ENCODE data around the gene ADGRG6.

ADGRG6 gene

DNA sequence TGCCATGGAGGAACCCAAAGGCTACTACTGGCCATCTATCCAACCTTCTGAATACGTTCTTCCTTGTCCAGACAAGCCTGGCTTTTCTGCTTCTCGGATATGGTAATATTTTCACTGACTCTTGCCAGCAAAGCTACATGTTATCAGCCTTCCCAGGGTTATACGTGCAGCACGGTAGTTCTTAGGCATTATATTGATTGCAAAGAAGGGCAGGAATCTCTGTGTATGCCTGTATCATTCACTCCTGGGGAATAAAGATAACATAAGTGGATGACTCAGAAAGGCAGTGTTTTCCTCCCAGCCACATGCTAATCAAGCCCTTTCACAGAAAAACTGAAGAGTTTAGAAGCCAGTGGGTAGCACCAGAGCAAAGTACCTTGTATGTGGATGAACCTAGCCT, 98.7 kb downstream of the ADGRG6 start (continued):
- TF ChIP-seq, protein P1, sequence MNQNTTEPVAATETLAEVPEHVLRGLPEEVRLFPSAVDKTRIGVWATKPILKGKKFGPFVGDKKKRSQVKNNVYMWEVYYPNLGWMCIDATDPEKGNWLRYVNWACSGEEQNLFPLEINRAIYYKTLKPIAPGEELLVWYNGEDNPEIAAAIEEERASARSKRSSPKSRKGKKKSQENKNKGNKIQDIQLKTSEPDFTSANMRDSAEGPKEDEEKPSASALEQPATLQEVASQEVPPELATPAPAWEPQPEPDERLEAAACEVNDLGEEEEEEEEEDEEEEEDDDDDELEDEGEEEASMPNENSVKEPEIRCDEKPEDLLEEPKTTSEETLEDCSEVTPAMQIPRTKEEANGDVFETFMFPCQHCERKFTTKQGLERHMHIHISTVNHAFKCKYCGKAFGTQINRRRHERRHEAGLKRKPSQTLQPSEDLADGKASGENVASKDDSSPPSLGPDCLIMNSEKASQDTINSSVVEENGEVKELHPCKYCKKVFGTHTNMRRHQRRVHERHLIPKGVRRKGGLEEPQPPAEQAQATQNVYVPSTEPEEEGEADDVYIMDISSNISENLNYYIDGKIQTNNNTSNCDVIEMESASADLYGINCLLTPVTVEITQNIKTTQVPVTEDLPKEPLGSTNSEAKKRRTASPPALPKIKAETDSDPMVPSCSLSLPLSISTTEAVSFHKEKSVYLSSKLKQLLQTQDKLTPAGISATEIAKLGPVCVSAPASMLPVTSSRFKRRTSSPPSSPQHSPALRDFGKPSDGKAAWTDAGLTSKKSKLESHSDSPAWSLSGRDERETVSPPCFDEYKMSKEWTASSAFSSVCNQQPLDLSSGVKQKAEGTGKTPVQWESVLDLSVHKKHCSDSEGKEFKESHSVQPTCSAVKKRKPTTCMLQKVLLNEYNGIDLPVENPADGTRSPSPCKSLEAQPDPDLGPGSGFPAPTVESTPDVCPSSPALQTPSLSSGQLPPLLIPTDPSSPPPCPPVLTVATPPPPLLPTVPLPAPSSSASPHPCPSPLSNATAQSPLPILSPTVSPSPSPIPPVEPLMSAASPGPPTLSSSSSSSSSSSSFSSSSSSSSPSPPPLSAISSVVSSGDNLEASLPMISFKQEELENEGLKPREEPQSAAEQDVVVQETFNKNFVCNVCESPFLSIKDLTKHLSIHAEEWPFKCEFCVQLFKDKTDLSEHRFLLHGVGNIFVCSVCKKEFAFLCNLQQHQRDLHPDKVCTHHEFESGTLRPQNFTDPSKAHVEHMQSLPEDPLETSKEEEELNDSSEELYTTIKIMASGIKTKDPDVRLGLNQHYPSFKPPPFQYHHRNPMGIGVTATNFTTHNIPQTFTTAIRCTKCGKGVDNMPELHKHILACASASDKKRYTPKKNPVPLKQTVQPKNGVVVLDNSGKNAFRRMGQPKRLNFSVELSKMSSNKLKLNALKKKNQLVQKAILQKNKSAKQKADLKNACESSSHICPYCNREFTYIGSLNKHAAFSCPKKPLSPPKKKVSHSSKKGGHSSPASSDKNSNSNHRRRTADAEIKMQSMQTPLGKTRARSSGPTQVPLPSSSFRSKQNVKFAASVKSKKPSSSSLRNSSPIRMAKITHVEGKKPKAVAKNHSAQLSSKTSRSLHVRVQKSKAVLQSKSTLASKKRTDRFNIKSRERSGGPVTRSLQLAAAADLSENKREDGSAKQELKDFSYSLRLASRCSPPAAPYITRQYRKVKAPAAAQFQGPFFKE (tag by site-specific recombination; IDR thresholded peaks at IDR 0.05; ENCODE audit: borderline replicate concordance) = no peak
- TF ChIP-seq, protein P2, sequence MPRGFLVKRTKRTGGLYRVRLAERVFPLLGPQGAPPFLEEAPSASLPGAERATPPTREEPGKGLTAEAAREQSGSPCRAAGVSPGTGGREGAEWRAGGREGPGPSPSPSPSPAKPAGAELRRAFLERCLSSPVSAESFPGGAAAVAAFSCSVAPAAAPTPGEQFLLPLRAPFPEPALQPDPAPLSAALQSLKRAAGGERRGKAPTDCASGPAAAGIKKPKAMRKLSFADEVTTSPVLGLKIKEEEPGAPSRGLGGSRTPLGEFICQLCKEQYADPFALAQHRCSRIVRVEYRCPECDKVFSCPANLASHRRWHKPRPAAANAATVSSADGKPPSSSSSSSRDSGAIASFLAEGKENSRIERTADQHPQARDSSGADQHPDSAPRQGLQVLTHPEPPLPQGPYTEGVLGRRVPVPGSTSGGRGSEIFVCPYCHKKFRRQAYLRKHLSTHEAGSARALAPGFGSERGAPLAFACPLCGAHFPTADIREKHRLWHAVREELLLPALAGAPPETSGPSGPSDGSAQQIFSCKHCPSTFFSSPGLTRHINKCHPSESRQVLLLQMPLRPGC (tag by site-specific recombination; IDR thresholded peaks at IDR 0.05) = peak; percentile 63; the same call in 1 of the 2 replicates
- TF ChIP-seq, protein P3, sequence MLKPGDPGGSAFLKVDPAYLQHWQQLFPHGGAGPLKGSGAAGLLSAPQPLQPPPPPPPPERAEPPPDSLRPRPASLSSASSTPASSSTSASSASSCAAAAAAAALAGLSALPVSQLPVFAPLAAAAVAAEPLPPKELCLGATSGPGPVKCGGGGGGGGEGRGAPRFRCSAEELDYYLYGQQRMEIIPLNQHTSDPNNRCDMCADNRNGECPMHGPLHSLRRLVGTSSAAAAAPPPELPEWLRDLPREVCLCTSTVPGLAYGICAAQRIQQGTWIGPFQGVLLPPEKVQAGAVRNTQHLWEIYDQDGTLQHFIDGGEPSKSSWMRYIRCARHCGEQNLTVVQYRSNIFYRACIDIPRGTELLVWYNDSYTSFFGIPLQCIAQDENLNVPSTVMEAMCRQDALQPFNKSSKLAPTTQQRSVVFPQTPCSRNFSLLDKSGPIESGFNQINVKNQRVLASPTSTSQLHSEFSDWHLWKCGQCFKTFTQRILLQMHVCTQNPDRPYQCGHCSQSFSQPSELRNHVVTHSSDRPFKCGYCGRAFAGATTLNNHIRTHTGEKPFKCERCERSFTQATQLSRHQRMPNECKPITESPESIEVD (tag by site-specific recombination; IDR thresholded peaks at IDR 0.05) = peak; percentile 73
- no peak for TF ChIP-seq ZNF223 (tag by site-specific recombination; IDR thresholded peaks at IDR 0.05)
- no peak for TF ChIP-seq ZNF202 (tag by site-specific recombination; IDR thresholded peaks at IDR 0.05; ENCODE audit: borderline replicate concordance)
- TF ChIP-seq ZNF335 (tag by site-specific recombination; conservative IDR thresholded peaks at IDR 0.05) = peak; percentile 50; the same call in 1 of the 2 replicates
- TF ChIP-seq BCL11A (tag by site-specific recombination; IDR thresholded peaks at IDR 0.05; ENCODE audit: low read depth) = no peak
- TF ChIP-seq ZNF530 (tag by site-specific recombination; IDR thresholded peaks at IDR 0.05; ENCODE audit: low read depth) = no peak
- no peak for TF ChIP-seq ZNF561 (tag by site-specific recombination; IDR thresholded peaks at IDR 0.05; ENCODE audit: borderline replicate concordance)
- TF ChIP-seq, protein P4, sequence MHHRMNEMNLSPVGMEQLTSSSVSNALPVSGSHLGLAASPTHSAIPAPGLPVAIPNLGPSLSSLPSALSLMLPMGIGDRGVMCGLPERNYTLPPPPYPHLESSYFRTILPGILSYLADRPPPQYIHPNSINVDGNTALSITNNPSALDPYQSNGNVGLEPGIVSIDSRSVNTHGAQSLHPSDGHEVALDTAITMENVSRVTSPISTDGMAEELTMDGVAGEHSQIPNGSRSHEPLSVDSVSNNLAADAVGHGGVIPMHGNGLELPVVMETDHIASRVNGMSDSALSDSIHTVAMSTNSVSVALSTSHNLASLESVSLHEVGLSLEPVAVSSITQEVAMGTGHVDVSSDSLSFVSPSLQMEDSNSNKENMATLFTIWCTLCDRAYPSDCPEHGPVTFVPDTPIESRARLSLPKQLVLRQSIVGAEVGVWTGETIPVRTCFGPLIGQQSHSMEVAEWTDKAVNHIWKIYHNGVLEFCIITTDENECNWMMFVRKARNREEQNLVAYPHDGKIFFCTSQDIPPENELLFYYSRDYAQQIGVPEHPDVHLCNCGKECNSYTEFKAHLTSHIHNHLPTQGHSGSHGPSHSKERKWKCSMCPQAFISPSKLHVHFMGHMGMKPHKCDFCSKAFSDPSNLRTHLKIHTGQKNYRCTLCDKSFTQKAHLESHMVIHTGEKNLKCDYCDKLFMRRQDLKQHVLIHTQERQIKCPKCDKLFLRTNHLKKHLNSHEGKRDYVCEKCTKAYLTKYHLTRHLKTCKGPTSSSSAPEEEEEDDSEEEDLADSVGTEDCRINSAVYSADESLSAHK (tag by site-specific recombination; IDR thresholded peaks at IDR 0.05) = 0 out of 2 replicates have a peak, but pooled peaks have one; percentile 43
- no peak for TF ChIP-seq ZNF132 (tag by site-specific recombination; IDR thresholded peaks at IDR 0.05; ENCODE audit: borderline replicate concordance)
- peak; percentile 73 for TF ChIP-seq IKZF3 (tag by site-specific recombination; IDR thresholded peaks at IDR 0.05)
- no peak for TF ChIP-seq KLF7 (tag by site-specific recombination; IDR thresholded peaks at IDR 0.05; ENCODE audit: borderline replicate concordance)
- TF ChIP-seq, protein P5, sequence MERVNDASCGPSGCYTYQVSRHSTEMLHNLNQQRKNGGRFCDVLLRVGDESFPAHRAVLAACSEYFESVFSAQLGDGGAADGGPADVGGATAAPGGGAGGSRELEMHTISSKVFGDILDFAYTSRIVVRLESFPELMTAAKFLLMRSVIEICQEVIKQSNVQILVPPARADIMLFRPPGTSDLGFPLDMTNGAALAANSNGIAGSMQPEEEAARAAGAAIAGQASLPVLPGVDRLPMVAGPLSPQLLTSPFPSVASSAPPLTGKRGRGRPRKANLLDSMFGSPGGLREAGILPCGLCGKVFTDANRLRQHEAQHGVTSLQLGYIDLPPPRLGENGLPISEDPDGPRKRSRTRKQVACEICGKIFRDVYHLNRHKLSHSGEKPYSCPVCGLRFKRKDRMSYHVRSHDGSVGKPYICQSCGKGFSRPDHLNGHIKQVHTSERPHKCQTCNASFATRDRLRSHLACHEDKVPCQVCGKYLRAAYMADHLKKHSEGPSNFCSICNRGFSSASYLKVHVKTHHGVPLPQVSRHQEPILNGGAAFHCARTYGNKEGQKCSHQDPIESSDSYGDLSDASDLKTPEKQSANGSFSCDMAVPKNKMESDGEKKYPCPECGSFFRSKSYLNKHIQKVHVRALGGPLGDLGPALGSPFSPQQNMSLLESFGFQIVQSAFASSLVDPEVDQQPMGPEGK (tag by site-specific recombination; IDR thresholded peaks at IDR 0.05) = no peak
- TF ChIP-seq, protein P6, sequence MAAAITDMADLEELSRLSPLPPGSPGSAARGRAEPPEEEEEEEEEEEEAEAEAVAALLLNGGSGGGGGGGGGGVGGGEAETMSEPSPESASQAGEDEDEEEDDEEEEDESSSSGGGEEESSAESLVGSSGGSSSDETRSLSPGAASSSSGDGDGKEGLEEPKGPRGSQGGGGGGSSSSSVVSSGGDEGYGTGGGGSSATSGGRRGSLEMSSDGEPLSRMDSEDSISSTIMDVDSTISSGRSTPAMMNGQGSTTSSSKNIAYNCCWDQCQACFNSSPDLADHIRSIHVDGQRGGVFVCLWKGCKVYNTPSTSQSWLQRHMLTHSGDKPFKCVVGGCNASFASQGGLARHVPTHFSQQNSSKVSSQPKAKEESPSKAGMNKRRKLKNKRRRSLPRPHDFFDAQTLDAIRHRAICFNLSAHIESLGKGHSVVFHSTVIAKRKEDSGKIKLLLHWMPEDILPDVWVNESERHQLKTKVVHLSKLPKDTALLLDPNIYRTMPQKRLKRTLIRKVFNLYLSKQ (tag by site-specific recombination; IDR thresholded peaks at IDR 0.05; ENCODE audit: borderline replicate concordance) = no peak
- no peak for TF ChIP-seq KLF1 (tag by site-specific recombination; IDR thresholded peaks at IDR 0.05)
- peak; percentile 31; the same call in 1 of the 2 replicates for TF ChIP-seq ZBTB20 (tag by site-specific recombination; IDR thresholded peaks at IDR 0.05)
- peak; percentile 74 for TF ChIP-seq WT1 (tag by site-specific recombination; IDR thresholded peaks at IDR 0.05)
- no peak for TF ChIP-seq ZNF585B (tag by site-specific recombination; IDR thresholded peaks at IDR 0.05)
- TF ChIP-seq OSR2 (tag by site-specific recombination; IDR thresholded peaks at IDR 0.05) = peak; percentile 98
- TF ChIP-seq KLF16 (tag by site-specific recombination; IDR thresholded peaks at IDR 0.05) = no peak
- TF ChIP-seq, protein P7, sequence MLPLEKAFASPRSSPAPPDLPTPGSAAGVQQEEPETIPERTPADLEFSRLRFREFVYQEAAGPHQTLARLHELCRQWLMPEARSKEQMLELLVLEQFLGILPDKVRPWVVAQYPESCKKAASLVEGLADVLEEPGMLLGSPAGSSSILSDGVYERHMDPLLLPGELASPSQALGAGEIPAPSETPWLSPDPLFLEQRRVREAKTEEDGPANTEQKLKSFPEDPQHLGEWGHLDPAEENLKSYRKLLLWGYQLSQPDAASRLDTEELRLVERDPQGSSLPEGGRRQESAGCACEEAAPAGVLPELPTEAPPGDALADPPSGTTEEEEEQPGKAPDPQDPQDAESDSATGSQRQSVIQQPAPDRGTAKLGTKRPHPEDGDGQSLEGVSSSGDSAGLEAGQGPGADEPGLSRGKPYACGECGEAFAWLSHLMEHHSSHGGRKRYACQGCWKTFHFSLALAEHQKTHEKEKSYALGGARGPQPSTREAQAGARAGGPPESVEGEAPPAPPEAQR (tag by site-specific recombination; IDR thresholded peaks at IDR 0.05) = no peak
